GM18505 (cell line): Measurements from ENCODE around the gene SYNPO.

Source experiments
- ATAC-seq: cut with Tn5 transposase; IDR thresholded peaks from one replicate; pipeline ENCODE4 v1.9.1; 2021; ENCODE audit not compliant: unreplicated experiment
- POLR2A ChIP-seq: IDR thresholded peaks from 4 replicates; pipeline ENCODE4 v1.6.1; 2011; ENCODE audit warnings: borderline replicate concordance; ENCODE audit not compliant: insufficient read depth, insufficient read length; ENCODE audit errors: extremely low read depth

SYNPO gene

DNA sequence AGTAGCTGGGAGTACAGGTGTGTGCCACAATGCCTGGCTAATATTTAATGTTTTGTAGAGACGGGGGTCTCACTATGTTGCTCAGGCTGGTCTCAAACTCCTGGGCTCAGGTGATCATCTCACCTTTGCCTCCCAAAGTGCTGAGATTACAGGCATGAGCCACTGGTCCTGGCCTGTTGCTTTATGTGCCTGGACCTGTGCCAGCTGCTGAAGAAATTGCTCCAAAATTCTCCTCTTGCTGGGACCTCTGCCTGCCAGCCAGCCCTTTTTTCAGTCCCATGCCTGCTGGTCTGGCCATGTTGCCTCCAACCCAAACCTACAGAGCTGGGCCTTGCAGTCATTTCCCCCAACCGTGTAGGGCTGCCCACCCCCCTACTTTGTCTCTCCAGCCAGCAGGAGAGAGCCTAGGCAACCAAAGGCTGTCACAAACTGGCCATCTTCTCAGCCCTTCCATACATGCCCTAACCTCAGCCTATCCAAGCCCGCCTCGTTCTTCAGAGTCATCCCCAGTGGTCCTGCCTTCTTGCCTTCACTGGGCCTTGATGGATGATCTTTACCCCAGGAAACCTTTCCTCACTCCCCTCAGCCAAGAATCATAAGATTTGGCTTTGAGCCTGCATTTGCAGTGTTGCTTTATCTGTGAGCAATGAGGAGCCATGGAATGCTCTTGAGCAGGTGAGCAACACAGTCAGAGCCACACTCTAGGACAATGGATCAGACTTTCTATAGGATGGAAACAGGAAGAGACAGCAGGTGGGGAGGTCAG, 27.4 kb upstream of the SYNPO start:
- TF ChIP-seq POLR2A: no peak
- ATAC-seq: no peak

DNA sequence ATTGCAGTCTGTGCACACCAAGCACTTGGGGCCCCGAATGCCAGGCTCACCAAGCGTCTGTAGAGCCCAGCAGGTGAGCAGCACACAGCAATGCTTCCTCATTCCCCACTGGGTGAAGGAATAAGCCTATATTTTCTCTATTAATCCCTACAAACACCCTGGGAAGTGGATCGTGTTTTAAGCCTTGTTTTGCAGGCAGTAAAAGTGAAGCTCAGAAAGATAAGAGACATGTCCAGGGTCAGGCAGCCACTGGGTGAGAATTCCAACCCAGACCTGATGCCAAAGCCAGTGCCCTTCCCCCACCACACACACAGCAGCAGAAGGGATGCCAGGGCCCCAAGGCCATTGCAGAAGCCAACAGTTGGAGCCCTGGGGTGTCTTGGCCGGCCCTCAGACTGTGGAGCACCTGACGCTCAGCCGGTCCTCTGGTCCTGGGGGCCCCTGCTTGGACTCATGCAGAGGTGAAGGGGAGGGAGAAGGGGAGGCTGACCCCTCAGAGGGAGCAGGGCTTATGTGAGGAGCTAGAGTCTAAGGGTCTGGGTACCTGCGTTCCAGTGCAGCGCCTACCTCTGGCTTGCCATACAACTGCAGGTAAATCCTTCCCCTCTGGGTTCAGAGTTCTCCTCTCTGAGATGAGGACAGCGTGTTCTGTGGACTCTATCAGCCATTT, 26.3 kb upstream of the SYNPO start:
- no peak for TF ChIP-seq POLR2A
- ATAC-seq: no peak

DNA sequence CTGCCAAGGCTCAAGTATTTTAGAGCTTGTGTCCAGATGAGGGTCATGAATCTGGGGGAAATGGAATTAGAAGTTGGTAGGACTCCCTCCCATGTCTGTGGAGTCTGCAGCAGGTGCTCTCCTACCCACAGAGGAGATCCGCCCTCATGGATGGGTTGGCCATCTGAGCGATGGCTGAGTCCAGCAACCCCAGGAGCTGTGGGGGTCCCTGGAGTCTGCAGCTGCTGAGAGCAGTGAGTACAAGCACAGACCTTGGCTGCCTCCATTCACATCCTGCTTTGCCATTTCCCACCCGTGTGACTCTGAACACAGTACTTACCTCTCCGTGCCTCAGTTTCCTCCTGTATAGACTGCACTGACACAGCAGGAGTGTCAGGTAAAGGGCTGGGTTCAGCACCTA, 25.8 kb upstream of the SYNPO start:
- ATAC-seq: no peak

DNA sequence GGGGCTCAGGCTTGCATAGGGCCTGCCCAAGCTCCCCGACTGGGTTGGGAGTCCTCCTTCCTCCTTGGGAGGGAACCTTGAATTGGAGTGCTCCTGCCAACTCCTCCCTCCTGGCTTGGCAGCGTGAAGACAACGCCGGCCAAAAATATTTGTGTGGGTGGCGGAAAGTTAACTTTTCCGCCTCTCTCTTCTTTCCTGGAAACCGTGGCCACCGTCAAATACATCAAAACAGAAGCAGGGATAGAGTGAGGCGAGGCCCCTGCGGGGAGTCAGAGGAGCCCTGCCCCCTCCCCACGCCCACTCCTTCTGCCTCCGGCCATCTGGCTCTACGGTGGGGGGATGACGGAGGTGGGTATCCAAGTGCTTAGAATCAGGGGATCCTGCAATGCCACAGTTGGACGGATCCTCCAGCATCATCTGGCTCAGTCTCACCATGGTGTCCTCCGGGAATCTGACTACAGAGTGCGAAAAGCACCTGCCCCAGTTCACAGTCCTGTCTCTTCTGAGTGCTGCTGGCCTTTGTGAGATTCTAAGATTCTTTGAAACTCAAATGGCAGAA, 25.2 kb upstream of the SYNPO start:
- no peak for TF ChIP-seq POLR2A
- ATAC-seq: no peak

More for the DNA sequence above, 25.8 kb upstream of the SYNPO start:
- no peak for TF ChIP-seq POLR2A

DNA sequence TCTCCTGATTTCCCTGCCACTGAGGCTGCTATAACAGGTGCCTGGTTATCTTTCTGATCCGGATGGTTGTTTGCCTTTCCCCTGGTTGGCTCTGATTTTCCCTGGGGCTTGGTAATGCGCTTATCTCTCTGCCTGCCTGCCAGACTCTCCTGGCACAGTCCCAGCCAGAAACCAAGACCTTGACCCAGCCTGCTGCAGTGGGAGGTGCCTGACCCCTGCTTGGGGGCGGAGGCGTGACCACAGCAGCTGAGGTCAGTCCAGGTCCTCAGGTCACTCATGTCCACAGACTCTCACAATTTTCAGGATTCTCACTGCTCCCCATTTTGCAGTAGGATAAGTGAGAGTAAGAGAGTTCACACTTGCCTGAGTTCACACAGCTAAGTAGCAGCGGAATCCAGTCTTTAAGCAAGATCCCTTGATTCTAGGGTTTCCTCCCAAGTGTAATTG, 24.4 kb upstream of the SYNPO start:
- TF ChIP-seq POLR2A: no peak
- no peak for ATAC-seq

DNA sequence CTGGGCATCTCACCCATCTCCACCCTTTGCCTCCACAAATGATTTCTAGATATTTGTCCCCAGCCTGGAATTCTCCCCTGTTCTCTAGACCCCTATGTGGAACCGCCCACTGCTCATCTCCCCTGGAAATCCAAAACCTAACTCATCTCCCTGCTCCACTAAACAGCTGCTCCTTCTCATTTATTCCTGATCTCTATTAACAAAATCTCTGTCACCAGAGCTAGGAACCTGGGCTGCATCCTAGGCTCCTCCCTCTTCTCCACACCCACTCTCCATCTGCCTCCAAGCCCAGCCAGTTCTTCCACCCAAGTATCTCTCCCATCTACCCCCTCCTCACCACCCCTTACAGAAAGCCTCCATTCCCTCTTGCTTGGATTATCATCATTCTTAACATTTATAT, 24.0 kb upstream of the SYNPO start:
- no peak for TF ChIP-seq POLR2A

DNA sequence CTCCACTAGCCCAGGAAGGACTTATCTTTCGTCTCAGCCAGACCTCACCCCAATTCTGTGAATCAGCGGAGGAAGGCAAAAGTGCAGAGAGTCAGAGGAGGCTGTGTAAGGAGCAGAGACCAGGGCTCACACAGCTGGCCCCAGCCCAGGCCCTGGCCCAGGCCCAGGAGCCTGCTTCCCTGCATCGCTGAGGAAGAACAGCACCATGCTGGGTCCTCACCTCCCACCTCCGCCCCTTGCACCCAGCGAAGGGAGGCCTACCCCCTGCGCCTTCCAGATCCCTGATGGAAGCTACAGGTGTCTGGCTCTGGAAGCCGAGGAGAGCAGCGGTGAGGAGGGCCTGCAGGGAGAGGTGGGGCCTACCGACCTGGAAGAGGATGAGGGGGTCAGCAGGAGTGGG, 22.3 kb upstream of the SYNPO start:
- TF ChIP-seq POLR2A: no peak
- ATAC-seq: no peak

More for the DNA sequence above, 24.0 kb upstream of the SYNPO start:
- no peak for ATAC-seq

DNA sequence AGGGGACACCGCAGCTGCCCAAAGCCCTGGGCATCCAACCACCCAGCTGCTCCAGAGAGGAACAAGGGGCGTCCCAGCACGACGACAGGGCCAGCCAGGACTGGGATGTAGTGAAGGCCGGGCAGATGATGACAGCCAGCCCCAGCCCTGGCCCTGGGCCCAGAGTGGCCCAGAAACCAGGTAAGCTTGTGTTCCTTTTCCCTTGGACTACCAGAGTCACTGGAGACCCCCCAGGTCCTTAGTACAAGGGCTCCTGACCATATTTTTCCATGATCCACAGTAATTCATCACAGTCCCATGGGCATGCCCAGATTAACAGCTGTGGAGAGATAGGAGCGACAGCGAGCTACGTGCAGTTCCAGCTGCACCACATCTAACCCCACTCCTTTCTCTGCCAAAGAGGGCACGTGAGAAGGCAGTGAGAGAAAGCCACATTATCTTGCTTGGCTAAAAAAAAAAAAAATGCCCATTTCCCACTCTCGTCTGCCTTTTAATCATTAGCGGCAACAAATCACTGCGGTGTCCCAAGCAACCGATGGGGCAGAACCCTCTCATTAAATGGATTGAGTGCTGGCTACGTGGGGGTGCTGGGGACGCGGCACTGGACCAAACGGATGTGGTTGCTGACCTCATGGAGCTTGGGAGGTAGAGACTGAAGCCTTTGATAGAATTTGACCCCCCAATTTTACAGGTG, 21.7 kb upstream of the SYNPO start:
- no peak for TF ChIP-seq POLR2A
- no peak for ATAC-seq

DNA sequence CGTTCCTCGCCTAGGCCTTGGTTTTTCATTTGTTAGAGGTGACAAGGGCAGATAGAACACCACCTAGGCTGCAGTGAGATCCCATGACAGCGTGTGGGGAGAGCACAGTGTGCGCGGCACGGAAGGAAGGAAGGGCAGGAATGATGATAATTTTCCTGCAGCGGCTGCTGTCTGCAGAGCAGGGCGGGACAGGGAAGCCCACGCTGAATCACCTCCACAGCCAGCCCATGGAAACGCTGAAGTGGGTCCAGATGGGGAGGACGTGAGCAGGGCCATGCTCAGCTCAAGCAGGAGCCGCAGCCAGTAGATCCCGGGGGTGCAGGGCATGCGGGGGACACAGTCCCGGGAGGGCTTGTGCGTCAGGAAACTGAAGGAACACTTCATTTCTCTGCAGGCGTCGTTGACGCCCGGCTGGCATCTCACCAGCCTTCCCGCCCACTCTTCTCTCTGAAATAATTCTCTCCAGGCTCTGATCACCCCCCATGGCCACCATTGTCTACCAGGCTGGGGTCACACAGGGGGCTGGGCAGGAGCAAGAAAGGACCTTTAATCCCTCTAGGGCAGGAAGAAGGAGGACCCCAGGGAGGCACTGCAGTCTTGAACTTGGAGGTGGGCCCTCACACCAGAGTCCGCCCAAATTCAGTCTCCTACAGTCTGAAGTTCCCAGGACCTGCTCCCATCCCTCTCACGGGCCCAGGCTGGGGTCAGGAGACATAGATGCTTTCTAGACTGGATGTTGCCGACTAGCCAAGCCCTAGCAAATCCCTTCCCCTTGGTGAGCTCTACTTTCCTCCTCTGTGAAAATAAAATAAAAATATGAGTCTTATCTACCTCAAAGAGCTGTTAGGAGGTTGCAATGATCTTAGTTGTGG, 20.9 kb upstream of the SYNPO start:
- TF ChIP-seq POLR2A: no peak
- ATAC-seq: no peak

DNA sequence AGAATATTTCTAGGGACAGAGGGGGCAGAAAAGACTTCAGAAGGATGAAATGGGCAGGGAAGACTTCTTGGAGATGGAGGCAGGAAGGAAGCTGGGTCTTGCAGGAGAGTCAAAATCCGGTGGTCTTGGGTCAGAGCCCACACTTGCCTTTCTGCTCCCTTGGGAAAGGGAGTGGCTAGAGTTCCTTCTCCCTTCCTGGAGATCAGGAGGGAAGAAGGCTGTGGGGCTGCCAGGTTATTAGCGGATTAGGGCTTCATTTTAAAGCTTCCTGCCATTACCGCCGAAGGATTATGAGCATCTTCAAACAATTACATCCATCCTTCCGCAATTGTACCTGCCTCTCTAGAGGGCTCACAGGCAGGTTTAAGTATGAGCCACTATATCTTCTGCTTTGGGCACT, 19.2 kb upstream of the SYNPO start:
- ATAC-seq: no peak
- no peak for TF ChIP-seq POLR2A

DNA sequence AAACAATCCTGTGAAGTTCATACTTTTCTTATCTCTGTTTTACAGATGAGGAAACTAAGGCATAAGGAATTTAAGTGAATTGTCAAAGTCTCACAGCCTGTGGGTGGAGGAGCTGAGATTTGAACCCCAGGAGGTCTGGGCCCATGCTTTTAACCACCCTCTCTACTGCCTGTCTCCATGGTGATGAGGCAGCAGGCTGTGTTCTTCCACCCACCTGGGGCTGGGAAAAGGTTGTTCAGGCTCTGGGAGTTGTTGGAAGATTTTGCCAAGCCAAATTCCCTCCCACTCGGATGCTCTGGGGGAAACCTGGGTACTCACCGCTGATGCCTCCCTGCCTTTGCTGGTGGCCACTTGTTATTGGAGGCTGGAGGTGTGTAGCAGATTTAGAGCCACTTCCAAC, 18.3 kb upstream of the SYNPO start:
- no peak for ATAC-seq
- no peak for TF ChIP-seq POLR2A

DNA sequence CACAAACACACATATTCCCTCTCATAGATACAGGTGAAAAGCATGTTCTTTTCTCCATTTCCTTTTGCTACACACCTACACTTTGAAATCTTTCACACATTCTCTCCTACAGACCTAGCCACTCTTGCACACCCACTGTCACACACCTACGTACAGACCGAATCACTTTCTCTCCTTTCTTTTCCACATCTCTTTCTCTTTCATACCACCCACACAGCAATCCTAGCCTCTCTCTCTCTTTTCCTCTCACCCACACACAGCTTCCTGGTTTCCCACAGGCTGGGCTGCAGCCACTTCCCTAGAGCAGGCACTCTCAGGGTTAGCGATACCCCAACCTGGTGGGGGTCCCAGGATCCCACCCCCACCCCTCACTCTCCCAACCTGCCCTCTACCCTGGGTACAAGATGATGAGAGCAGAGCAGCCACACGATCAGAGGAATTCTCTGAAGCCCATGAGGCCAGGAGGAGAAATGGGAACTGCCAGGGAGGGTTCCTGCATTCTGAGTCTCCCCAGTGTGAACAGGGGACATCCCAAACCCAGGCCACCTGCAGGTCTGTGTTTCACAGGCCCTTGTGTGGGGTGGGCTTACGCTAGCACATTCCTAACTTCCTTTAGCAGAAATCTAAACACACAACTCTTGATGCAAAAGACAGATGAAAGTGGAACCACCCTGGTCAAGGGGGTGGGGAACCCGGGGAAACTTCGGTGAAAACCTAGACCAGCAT, 17.1 kb upstream of the SYNPO start:
- TF ChIP-seq POLR2A: no peak
- no peak for ATAC-seq
